Medulla oblongata (tissue), 1 donor: Measurements from ENCODE around the gene MTHFSD.

ENCODE experiments used
- DNase-seq: peaks from one replicate; pipeline ENCODE4 v3.0.0-alpha.2; 2015; ENCODE audit errors: extremely low spot score

The MTHFSD gene

DNA sequence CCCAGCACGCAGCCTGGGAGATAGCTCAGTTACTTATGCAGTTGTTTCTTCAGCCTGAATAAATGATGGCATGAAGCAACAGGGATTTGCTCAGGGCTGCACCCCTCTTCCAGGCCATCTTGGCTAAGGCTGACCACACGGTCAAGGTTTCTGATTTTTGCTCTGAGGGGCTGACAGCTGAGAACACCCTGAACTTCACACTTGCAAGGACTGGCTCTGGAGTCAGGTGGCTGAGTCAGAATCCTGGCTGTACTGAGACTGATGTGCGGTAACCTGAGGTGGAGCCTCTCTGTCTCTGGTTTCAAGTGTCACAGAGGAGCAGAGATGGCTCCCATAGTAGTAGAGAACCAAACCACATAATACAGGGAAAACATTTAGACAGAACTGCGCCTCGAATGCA, 4.8 kb downstream of the MTHFSD start:
- no peak for DNase-seq

DNA sequence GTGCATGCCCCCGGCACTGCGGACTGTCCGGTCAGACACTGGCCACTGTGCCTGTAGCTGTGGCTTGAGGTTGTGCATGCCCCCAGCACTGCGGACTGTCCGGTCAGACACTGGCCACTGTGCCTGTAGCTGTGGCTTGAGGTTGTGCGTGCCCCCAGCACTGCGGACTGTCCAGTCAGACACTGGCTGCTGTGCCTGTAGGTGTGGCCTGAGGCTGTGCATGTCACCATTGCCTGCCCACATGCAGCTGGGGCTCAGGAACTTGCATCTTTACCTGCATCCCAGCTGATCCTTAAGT, 5.2 kb downstream of the MTHFSD start:
- DNase-seq, result no peak

DNA sequence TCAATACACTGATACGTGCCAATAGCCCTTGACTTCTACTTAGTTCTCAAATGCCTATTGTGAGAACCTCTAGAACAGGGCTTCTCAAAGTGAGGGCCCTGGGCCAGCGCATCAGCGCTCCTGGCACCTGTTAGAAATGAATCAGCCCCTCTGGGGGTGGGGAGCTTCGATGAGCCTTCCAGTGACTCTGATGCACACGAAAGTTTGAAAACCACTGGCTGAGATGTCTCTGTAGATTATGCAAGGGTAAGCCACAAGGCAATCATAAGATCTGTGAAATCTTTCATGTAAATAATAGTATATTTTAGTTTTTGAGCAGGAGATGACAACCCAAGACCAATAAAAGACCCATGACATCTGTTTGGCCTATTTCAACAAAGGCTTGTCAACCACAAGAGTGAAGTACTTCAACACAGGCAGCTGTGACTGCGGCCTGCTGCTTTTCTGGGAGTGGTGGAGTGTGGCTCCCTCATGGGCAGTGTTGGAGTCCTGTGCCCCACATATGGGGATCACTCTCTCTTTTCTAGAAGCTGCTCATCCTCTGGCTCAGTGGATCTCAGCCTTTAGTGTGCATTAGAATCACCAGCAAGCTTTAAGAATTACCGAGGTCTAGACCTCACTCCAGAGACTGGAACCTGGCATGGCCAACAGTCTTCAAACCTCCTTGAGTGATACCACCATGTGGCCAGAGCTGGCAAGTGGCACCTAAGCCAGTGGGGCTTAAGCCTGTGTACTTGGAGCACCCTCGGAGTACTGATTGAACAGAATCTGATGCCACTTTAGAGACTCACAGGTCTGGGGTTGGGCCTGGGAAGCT, 5.8 kb downstream of the MTHFSD start:
- no peak for DNase-seq

GRCh38 chr16:86547286-86547685, 7.7 kb downstream of the MTHFSD start:
- no peak for DNase-seq

- no peak for DNase-seq
These were observed 8.4 kb downstream of the MTHFSD start for GRCh38 chr16:86546638-86547013.

DNA sequence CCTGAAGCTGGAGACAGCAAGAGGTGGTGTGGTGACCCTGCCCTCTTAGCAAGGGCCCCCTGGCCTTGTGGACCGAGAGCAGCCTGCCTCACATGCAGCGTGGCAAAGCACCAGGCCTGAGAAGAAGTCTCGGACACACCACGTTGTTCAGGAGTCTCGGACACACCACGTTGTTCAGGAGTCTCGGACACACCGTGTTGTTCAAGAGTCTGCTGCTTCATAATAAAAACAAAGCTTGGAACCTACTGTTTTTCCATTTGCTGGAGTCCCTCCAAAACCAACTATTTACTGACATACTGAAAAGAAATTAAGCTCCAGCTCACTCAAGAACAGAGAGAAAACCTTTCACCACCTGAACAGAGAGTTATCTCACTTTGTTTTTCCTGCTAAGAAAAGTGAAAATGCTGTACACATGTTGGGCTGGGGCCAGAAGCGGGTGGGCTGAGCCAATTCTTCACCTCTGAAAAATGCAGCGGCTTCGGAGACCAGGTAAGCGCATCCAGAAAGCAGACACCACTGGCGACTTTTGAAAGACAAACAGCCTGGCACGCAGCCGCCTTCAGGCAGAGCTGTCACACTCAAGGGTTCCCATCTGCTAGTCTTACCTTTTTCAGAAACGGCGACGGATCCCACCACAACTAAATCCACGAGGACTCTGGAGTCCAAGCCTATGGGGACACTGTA, 8.9 kb downstream of the MTHFSD start:
- DNase-seq, result no peak

- no peak for DNase-seq
These were observed 9.6 kb downstream of the MTHFSD start for GRCh38 chr16:86545481-86545880.

GRCh38 chr16:86542756-86543750, 12.0 kb downstream of the MTHFSD start:
- DNase-seq, result no peak

DNA sequence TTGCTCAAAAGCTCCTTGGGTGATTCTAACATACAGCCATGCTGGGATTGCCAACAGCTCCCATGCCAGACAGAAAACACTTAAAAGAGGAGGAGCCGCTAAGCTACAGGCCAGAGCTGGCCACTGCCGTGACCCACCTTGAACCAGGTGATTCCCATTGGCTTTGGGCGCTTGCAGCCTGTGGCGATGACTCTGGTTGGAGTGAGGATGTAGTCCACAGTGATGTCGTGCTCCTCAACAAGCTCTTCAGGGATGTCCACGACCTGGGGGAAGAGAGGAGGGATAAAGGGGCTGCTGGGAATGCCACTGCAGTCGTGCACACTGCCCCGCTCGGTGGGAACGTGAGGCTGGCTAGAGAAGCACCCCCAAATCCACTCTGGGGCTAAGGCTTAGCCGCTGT, 13.5 kb downstream of the MTHFSD start:
- DNase-seq, result no peak

GRCh38 chr16:86540894-86541293, 14.1 kb downstream of the MTHFSD start:
- DNase-seq, result no peak

DNA sequence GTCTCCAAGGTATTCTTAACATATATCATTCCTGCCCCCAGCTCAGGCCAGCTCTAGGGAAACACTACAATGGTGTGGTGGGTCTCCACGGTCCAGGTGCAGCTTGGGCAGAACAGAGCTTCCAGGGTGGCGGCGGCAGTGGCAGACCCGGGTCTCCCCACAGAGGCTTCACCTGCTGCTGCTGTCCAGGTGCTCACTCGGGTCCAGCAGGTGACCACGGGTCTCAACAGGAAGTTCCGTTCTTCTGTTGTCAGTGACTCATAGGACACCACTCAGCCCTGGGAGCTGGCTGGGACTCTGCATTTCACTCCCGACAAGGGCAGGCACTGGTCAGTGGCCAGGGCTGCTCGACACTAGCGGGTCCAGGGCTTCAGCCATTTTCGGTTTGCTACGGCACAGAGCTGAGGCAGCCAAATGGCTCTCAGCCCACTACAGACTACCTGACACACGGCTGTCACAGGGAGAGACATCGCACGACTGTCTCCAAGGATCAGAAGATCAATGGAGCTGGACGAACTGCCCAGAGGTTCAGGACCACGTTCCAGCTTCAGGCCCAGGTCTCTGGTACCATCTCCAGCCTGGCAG, 16.7 kb downstream of the MTHFSD start:
- DNase-seq, result no peak

DNA sequence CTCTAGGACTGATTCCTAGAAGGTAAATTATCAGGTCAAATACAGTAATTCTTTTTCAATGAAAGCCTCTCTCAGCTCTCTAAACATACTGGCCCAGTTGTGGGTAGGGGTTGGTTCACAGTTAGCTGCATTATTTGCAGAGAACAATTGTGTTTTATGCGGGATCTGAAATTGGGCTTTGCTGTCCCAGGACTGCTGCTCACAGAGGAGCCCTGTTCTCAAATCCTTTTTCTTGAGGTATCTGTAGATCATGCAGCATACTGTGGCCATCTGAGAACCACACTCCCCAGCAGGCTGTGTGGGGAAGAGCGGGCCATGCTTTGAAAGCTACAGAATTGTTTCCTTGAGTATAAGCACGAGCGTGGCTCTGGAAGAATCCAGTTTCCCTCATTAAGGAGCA, 17.5 kb downstream of the MTHFSD start:
- DNase-seq, result peak; percentile 71

DNA sequence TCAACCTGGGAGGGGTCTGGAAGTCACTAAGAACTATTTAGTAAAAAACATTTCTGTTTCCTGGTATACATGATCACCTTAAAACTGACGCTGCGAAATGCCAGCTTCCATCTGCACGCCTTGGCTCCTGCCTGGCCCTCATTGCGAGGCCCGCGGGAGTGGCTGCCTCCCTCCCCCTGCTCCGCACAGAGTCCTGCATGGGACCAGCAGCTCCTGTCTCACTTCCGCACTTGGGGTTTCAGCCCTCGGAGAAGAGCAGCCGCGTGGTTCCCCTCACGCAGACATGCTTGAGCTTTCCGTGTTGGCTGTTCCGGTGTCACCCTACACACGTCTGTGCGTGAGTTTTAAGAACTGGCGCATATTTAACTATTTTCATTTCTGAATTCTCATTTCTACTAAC, 18.4 kb downstream of the MTHFSD start:
- no peak for DNase-seq

DNA sequence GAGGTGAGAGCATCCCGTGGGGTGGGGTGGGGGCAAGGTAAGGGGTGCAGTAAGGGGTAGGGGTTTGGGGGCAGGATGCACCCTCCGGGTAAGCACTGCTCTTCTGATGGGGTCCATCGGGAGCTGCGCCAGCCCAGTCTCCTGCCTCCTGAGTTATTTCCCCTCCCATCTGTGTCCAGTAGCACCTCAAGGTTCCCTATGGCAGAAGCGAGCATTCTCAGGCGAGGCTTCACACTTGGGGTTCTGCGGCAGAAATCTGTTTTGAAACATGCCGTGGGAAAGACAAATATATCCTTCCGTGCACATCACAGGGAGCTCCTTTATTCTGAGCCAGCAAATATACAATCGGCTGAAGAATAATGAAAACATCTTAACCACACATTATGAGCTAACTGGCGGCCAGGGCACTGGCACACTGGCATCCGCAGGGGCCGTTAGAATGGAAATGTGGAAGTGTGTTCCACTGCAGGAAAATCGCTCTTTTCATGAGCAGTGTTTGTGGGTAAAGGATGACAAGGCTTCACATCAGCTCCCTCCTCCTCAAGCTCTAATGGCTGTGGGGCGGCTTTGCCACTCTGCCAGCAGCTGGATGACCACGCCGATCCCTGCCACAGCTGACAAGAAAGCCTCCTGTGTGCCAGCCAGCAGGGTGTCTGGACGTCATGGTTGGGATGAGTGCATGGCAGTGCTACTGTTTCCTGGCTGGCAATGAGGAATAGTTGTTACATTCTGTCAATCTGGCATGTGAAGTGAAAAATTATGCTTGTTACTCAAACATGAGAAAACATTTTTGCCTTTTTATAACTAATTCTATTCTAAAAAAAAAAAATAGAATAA, 20.0 kb downstream of the MTHFSD start:
- DNase-seq, result peak; percentile 85

GRCh38 chr16:86533767-86534351, 21.2 kb downstream of the MTHFSD start:
- peak; percentile 80 for DNase-seq

DNA sequence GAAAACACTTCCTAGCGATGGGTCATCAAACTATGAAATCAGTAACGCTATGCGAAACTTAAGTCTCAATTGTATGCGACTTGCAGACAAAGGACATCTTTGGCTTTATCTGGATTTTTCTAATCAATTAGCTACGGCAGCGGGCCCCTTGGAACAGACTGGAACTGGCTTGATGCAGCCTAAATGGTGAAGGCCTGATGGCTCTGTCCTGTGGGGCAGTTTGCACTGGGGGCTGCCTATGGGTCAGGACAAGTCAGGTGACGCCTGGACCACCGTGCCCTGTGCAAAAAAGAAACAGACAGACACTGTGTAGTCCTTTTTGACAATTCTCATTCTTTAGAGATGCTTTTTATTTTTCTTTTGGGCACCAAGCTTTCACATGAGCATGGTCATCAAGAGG, 22.0 kb downstream of the MTHFSD start:
- no peak for DNase-seq

GRCh38 chr16:86532526-86532815, 22.6 kb downstream of the MTHFSD start:
- no peak for DNase-seq

GRCh38 chr16:86531641-86532525, 23.2 kb downstream of the MTHFSD start:
- DNase-seq, result no peak

DNA sequence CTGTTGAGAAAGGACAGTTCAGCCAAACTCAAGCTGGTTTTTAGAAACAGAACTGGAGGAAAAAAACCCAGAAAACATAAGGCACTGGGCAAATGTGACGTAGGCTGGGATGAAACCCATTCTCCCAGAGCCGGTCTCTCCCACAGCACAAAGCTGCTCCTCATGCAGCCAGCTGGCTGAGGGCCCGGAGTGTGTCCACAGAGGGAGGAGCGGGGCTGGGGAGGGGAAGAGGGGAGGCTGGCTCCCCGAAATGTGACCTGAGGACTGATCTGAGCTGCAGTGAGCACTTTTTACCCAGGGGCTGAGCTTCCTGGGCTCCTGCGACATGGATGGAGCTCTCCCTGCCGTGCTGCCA, 23.9 kb downstream of the MTHFSD start:
- peak; percentile 97 for DNase-seq
